ENCODE measurements around the gene SEPTIN11. TPM values are rescaled to one million over a fixed set of nuclear protein-coding genes. Genes with fewer than 3 reads are reported as not detected.

Gene SEPTIN11
- total and polyA plus RNA-seq, 2 of the 4 experiments (the other 2 are of a cell fraction): 267 to 573 TPM

- CTCF ChIA-PET: no interaction called here
- intact Hi-C loops (cut with micrococcal nuclease): no loop called here
Observed at GRCh38 chr4:76909711-76910110, 39.8 kb upstream of the SEPTIN11 start.

More at GRCh38 chr4:76909711-76910110, 39.8 kb upstream of the SEPTIN11 start:
- Histone ChIP-seq H4K91ac (ENCODE audit: insufficient read depth, low read depth, low read length) (no peak overlapping the region), H4K8ac (ENCODE audit: low read depth in 2 of 2, low read length in 2 of 2) (no peak overlapping the region), H2BK120ac (ENCODE audit: low read depth, low read length) (no peak overlapping the region), H2AK5ac (ENCODE audit: low read depth, low read length) (no peak overlapping the region), H3K18ac (ENCODE audit: low read depth, low read length) (no peak overlapping the region), H3K23ac (ENCODE audit: low read depth, low read length) (no peak overlapping the region), H2BK20ac (ENCODE audit: low read depth, low read length) (no peak overlapping the region), H3K4me2 (ENCODE audit: low read depth, low read length) (no peak overlapping the region), H3K9me1 (ENCODE audit: insufficient read depth, low read length) (no peaks in the 10 kb centered on the region; the same call in 1 of the 2 replicates), H2BK15ac (ENCODE audit: low read depth, low read length) (no peak overlapping the region), H3K27me3 (ENCODE audit: control insufficient read depth, insufficient read depth, low read length) (no peaks in the 10 kb centered on the region), H3K9ac (ENCODE audit: low read depth, low read length) (no peak overlapping the region), H3K4me3 (ENCODE audit: insufficient read depth, low read depth, low read length) (no peak overlapping the region), H3K9me3 (ENCODE audit: control insufficient read depth, insufficient read depth, low read length) (peaks cover 8% of the 10 kb centered on the region; the same call in 1 of the 2 replicates), H3K4ac (ENCODE audit: low read depth, low read length) (no peak overlapping the region), H3K27ac (ENCODE audit: insufficient read depth, low read length) (no peak overlapping the region), H3K14ac (replicated peaks; ENCODE audit: low read depth, low read length) (no peak overlapping the region), H3K36me3 (ENCODE audit: control insufficient read depth, insufficient read depth, low read length) (no peaks in the 10 kb centered on the region), H4K5ac (ENCODE audit: low read depth, low read length) (no peak overlapping the region), H3K56ac (ENCODE audit: extremely low read depth, insufficient read depth, low read length) (no peak overlapping the region), H2AK9ac (replicated peaks; ENCODE audit: low read depth, low read length, poor library complexity) (no peak overlapping the region), H3K4me1 (ENCODE audit: control insufficient read depth, insufficient read depth, low read length) (peaks cover 5% of the 10 kb centered on the region), H3K79me1 (ENCODE audit: low read depth in 1 of 2, low read length in 2 of 2) (no peaks in the 10 kb centered on the region), H4K20me1 (ENCODE audit: insufficient read depth, low read length) (no peaks in the 10 kb centered on the region), H2AFZ (replicated peaks; ENCODE audit: low read length, poor library complexity) (no peak overlapping the region), H2BK5ac (ENCODE audit: low read depth, low read length, poor library complexity, severe bottlenecking) (no peak overlapping the region)
- POLR2A ChIA-PET (ENCODE audit: unreplicated experiment): no interaction called here
- dilution Hi-C loops (cut with HindIII; ENCODE audit: low sequenced_read_pairs, unreplicated experiment): no loop called here
- 88% methylated on average over 1 of the region's 1 CpG; no CpG with 5 or more reads in 1 of the 2 experiments for WGBS, 2 experiments (ENCODE audit: extremely low coverage in 2 of 2, insufficient read length in 1 of 2)
- in situ Hi-C loops (cut with MboI; ENCODE audit: low sequenced_read_pairs): no loop called here
- ATAC-seq (ENCODE audit: low read depth) (no peak), DNase-seq (no peak)
- no peak for TF ChIP-seq MAZ (IDR thresholded peaks at IDR 0.05; ENCODE audit: borderline replicate concordance, low read depth, low read length)
- TF ChIP-seq CEBPB (IDR thresholded peaks at IDR 0.05; ENCODE audit: low read depth, low read length): no peak
- TF ChIP-seq FOS (IDR thresholded peaks at IDR 0.05; ENCODE audit: low read depth, low read length): no peak
- no peak for TF ChIP-seq NFE2L2 (IDR thresholded peaks at IDR 0.05; ENCODE audit: low read depth, low read length)
- no peak for TF ChIP-seq RAD21 (IDR thresholded peaks at IDR 0.05; ENCODE audit: low read length)
- no peak for TF ChIP-seq CHD1 (IDR thresholded peaks at IDR 0.05; ENCODE audit: low read depth, low read length)
- no peak for TF ChIP-seq ELK1 (IDR thresholded peaks at IDR 0.05; ENCODE audit: borderline replicate concordance, low read depth, low read length)
- TF ChIP-seq RFX5 (IDR thresholded peaks at IDR 0.05; ENCODE audit: low read depth, low read length): no peak
- no peak for TF ChIP-seq POLR2A (IDR thresholded peaks at IDR 0.05; ENCODE audit: low read depth, low read length)
- TF ChIP-seq BHLHE40 (IDR thresholded peaks at IDR 0.05; ENCODE audit: low read depth, low read length): no peak
- BruUV-seq (replicated peaks): no TSS peak

All from IMR-90 (cell line).